Prostate gland (tissue), 2 donors: Measurements from ENCODE around the gene CCNH. TPM values are rescaled to one million over a fixed set of nuclear protein-coding genes. Genes with fewer than 3 reads are reported as not detected.

ENCODE experiments used
- DNase-seq: peaks from one replicate; pipeline ENCODE4 v3.0.0-alpha.2; 2019; ENCODE audit warnings: low spot score
- H3K27ac ChIP-seq, 2 donors: fragments of 200-600 bp; sonication (generic); 2 replicates each; pipeline ENCODE4 v1.5.1; 2017 to 2019
- H3K27me3 ChIP-seq: fragments of 200-600 bp; sonication (generic); replicated peaks from 2 replicates; pipeline ENCODE4 v1.5.1; 2019; ENCODE audit not compliant: insufficient read depth
- H3K36me3 ChIP-seq, 2 donors: fragments of 200-600 bp; sonication (generic); 1 replicate in 1 of 2; 2 replicates in 1 of 2; pipeline versions ENCODE4 v1.5.1 to v1.8.1; 2017 to 2019
- H3K4me1 ChIP-seq: fragments of 200-600 bp; sonication (generic); replicated peaks from 2 replicates; pipeline ENCODE4 v1.5.1; 2019
- H3K4me3 ChIP-seq, 2 donors: fragments of 200-600 bp; sonication (generic); 2 replicates each; pipeline ENCODE4 v1.5.1; 2017 to 2019
- H3K9me3 ChIP-seq: fragments of 200-600 bp; sonication (generic); 2 replicates; pipeline ENCODE4 v1.5.1; 2017
- CTCF ChIP-seq, 4 experiments: fragments of 200-600 bp in 2 of 4; fragments of 450-650 bp in 2 of 4; sonication (generic) in 2 of 4; IDR thresholded peaks; 1 replicate in 3 of 4; 2 replicates in 1 of 4; pipeline ENCODE4 v1.5.1; 2016 to 2019; ENCODE audit warnings: antibody characterized with exemption in 4 of 4, mild to moderate bottlenecking in 2 of 4, moderate library complexity in 2 of 4
- POLR2AphosphoS5 ChIP-seq: sonication (generic); formaldehyde crosslinking; IDR thresholded peaks from one replicate; pipeline ENCODE4 v1.6.1; 2017; ENCODE audit warnings: antibody characterized with exemption
- WGBS: methylation state at CpG from one replicate; pipeline ENCODE4 v1.1.5; 2018; 5-methylcytosine and 5-hydroxymethylcytosine counted together
- intact Hi-C: fragments of 100-400 bp; cut with DNase I; formaldehyde crosslinking; loops from one replicate; pipeline ENCODE4 v1.14.2; 2022
- small RNA-seq, 2 donors: library from RNA; depleted of rRNA; stranded (forward); fragments of <200 nt; gene quantifications; one replicate each; pipeline ENCODE3, GENCODE V24; 2016
- total RNA-seq, 2 donors: library from RNA; depleted of rRNA; stranded (reverse); fragments of >200 nt; gene quantifications; one replicate each; pipeline ENCODE4 v1.1.0, GENCODE V29; 2016

CCNH gene
- total RNA-seq, 2 donors from 2014 or later: 62.8 to 87.6 TPM

- H3K27ac ChIP-seq: no peak overlapping the region
- no peaks in the 10 kb centered on the region for H3K4me1 ChIP-seq
- intact Hi-C loops: no loop called here
- H3K27me3 ChIP-seq: no peaks in the 10 kb centered on the region
- no peak for TF ChIP-seq CTCF (IDR thresholded peaks at IDR 0.05)
- TF ChIP-seq POLR2AphosphoS5: no peak
- no peak for DNase-seq
- H3K9me3 ChIP-seq: no peaks in the 10 kb centered on the region
- H3K36me3 ChIP-seq: no peaks in the 10 kb centered on the region
- H3K4me3 ChIP-seq: no peak overlapping the region
Observed at GRCh38 chr5:87347841-87348240, 64.9 kb downstream of the CCNH start.

- Histone ChIP-seq H3K4me3 (no peak overlapping the region), H3K4me1 (no peaks in the 10 kb centered on the region), H3K27me3 (no peaks in the 10 kb centered on the region), H3K36me3 (no peaks in the 10 kb centered on the region), H3K27ac (no peak overlapping the region), H3K9me3 (no peaks in the 10 kb centered on the region)
- TF ChIP-seq POLR2AphosphoS5: no peak
- DNase-seq: no peak
- intact Hi-C loops: no loop called here
- WGBS: 90% methylated on average over 1 of the region's 1 CpG
Observed at GRCh38 chr5:87347272-87347671, 65.5 kb downstream of the CCNH start.

Small RNA genes within 50 kb of the gene (small RNA-seq; reads per million reads assigned to genes)
- 0 reads per million in 2 donors for gene RNU6-727P

Other genes starting within 250 kb of the CCNH start
- gene RASA1, start 145.0 kb downstream of the CCNH start, total RNA-seq: 10 to 100 TPM; 22.2 to 36.8 TPM